AG10803 (cell line): ENCODE results near the gene SCO2.

Experiments used
- DNase-seq: peaks from one replicate; pipeline ENCODE4 v3.0.0; 2010; ENCODE audit warnings: low read depth
- H3K4me3 ChIP-seq: 2 replicates; pipeline ENCODE4 v1.5.1; 2011; ENCODE audit warnings: mild to moderate bottlenecking, low read length, control low read depth
- CTCF ChIP-seq: conservative IDR thresholded peaks from 2 replicates; pipeline ENCODE4 v1.5.1; 2011; ENCODE audit warnings: mild to moderate bottlenecking, low read length, control low read depth, inconsistent platforms

Gene SCO2

GRCh38 chr22:50517495-50518260, 7.7 kb downstream of the SCO2 start:
- no peak for TF ChIP-seq CTCF
- no peak for DNase-seq
- no peak overlapping the region for H3K4me3 ChIP-seq

- TF ChIP-seq CTCF: no peak
- no peak overlapping the region for H3K4me3 ChIP-seq
These were observed 8.5 kb downstream of the SCO2 start for GRCh38 chr22:50516891-50517290.

GRCh38 chr22:50516068-50516467, 9.3 kb downstream of the SCO2 start:
- DNase-seq: no peak
- no peak overlapping the region for H3K4me3 ChIP-seq
- TF ChIP-seq CTCF: no peak

More at GRCh38 chr22:50516891-50517290, 8.5 kb downstream of the SCO2 start:
- no peak for DNase-seq

- no peak for TF ChIP-seq CTCF
- no peak overlapping the region for H3K4me3 ChIP-seq
- DNase-seq: no peak
These were observed 12.2 kb downstream of the SCO2 start for GRCh38 chr22:50513175-50513574.

DNA sequence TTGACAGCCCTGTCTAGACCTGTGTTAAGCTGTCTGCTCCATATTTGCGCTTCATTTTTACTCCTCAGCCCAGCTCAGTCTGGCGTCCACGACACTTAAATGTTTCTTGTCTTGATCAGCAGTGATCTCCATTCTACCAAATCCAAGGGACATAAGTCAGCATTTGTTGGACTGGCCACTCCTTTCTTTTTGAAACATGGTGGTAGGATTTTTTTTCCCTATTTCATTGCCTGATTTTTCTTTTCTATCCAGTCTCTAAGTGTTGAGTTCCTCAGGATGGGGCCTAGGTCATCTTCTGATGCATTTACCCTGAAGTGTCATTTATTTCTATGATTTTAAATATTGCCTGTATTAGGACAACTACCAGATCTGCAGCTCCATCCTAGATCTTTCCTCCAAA, 16.5 kb downstream of the SCO2 start:
- TF ChIP-seq CTCF: no peak
- no peak for DNase-seq

GRCh38 chr22:50507991-50508884, 17.2 kb downstream of the SCO2 start, which contains the start of gene NCAPH2:
NCAPH2 (plus strand) TSS chr22:50508224; CDS start chr22:50508338, 114 bp downstream.
- peak; percentile 94 for DNase-seq
- peak within 1 kb of the TSS; percentile 97 for H3K4me3 ChIP-seq
- TF ChIP-seq CTCF: no peak

More for the DNA sequence above, 16.5 kb downstream of the SCO2 start:
- H3K4me3 ChIP-seq: peak overlapping the region; percentile 86
